Gastroesophageal sphincter (tissue), 3 donors: ENCODE measurements around the gene MMP25.

Source experiments
- CTCF ChIP-seq, 4 experiments: fragments of 200-600 bp in 2 of 4; fragments of 450-650 bp in 2 of 4; sonication (generic) in 1 of 4; IDR thresholded peaks; one replicate each; pipeline ENCODE4 v1.5.1; 2017 to 2019; ENCODE audit warnings: antibody characterized with exemption in 4 of 4, mild to moderate bottlenecking in 2 of 4, moderate library complexity in 2 of 4
- POLR2A ChIP-seq, 2 donors: fragments of 450-650 bp; IDR thresholded peaks; one replicate each; pipeline ENCODE4 v1.6.1; 2017; ENCODE audit warnings: antibody characterized with exemption in 2 of 2, mild to moderate bottlenecking in 2 of 2, moderate library complexity in 1 of 2

GRCh38 chr16:3051494-3051893, 5.1 kb downstream of the MMP25 start:
- no peak for TF ChIP-seq CTCF (IDR thresholded peaks at IDR 0.05)
- TF ChIP-seq POLR2A (IDR thresholded peaks at IDR 0.05) = no peak
